Upper lobe of right lung (tissue), 1 donor: ENCODE data around the gene YKT6. TPM values are rescaled to one million over a fixed set of nuclear protein-coding genes. Genes with fewer than 3 reads are reported as not detected.

Source experiments
- ATAC-seq: fragments of 200-7000 bp; cut with Tn5 transposase; one replicate; pipeline ENCODE4 v1.9.1; 2020; ENCODE audit warnings: mild to moderate bottlenecking, moderate library complexity
- DNase-seq: peaks from one replicate; pipeline ENCODE4 v3.0.0-alpha.2; 2020
- H3K27ac ChIP-seq: fragments of 200-600 bp; one replicate; pipeline ENCODE4 v1.8.0; 2022
- H3K27me3 ChIP-seq: fragments of 200-600 bp; one replicate; pipeline ENCODE4 v1.8.0; 2022; ENCODE audit warnings: mild to moderate bottlenecking
- H3K36me3 ChIP-seq: fragments of 200-600 bp; one replicate; pipeline ENCODE4 v1.8.0; 2022
- H3K4me1 ChIP-seq: fragments of 200-600 bp; one replicate; pipeline ENCODE4 v1.8.0; 2022
- H3K4me3 ChIP-seq: fragments of 200-600 bp; one replicate; pipeline ENCODE4 v1.8.0; 2022; ENCODE audit warnings: mild to moderate bottlenecking
- H3K9me3 ChIP-seq: fragments of 200-600 bp; one replicate; pipeline ENCODE4 v1.8.0; 2022
- CTCF ChIP-seq: fragments of 200-600 bp; IDR thresholded peaks from one replicate; pipeline ENCODE4 v1.8.0; 2022; ENCODE audit warnings: antibody characterized with exemption
- intact Hi-C: fragments of 100-400 bp; cut with DNase I; formaldehyde crosslinking; loops from one replicate; pipeline ENCODE4 v1.11.0; 2022
- total RNA-seq: library from RNA; stranded (reverse); fragmentation: NEBNext Ultra II Directional; extraction: Animal tissue kit (Norgen Biotek cat#: 25700); gene quantifications from one replicate; pipeline ENCODE4 v1.2.1, GENCODE V29; 2021
- donor health status: DM: no; HTN: yes; CAD: no; lungs with severe emphysema.

Gene YKT6
- total RNA-seq, 1 donor from 2014 or later: 54.7 TPM

GRCh38 chr7:44244282-44244681 lies 43.5 kb downstream of the YKT6 start:
- ATAC-seq: peak; percentile 3
- Histone ChIP-seq H3K27me3 (no peaks in the 10 kb centered on the region), H3K4me1 (peaks cover 5% of the 10 kb centered on the region), H3K9me3 (no peaks in the 10 kb centered on the region), H3K27ac (no peak overlapping the region), H3K4me3 (no peak overlapping the region), H3K36me3 (no peaks in the 10 kb centered on the region)
- intact Hi-C loops: no loop called here
- TF ChIP-seq CTCF: peak; percentile 41
- DNase-seq: no peak

GRCh38 chr7:44246396-44247113 lies 45.8 kb downstream of the YKT6 start:
- DNase-seq (no peak), ATAC-seq (no peak)
- H3K36me3 ChIP-seq: no peaks in the 10 kb centered on the region
- H3K9me3 ChIP-seq: no peaks in the 10 kb centered on the region
- intact Hi-C loops: no loop called here
- H3K4me3 ChIP-seq: no peak overlapping the region
- H3K27ac ChIP-seq: no peak overlapping the region
- TF ChIP-seq CTCF: no peak
- no peaks in the 10 kb centered on the region for H3K4me1 ChIP-seq
- no peaks in the 10 kb centered on the region for H3K27me3 ChIP-seq

- H3K27ac ChIP-seq: no peak overlapping the region
- intact Hi-C loops: no loop called here
- no peaks in the 10 kb centered on the region for H3K9me3 ChIP-seq
- DNase-seq: no peak
- no peaks in the 10 kb centered on the region for H3K4me1 ChIP-seq
- no peaks in the 10 kb centered on the region for H3K36me3 ChIP-seq
- no peak overlapping the region for H3K4me3 ChIP-seq
- no peak for ATAC-seq
- no peaks in the 10 kb centered on the region for H3K27me3 ChIP-seq
- TF ChIP-seq CTCF: no peak
Observed at GRCh38 chr7:44247868-44248651, 47.3 kb downstream of the YKT6 start.

- ATAC-seq (no peak), DNase-seq (no peak)
- no peak for TF ChIP-seq CTCF
Observed at GRCh38 chr7:44249639-44250234, 49.0 kb downstream of the YKT6 start.

GRCh38 chr7:44251269-44251668 lies 50.5 kb downstream of the YKT6 start:
- no peaks in the 10 kb centered on the region for H3K36me3 ChIP-seq
- no peak overlapping the region for H3K4me3 ChIP-seq
- no peak for ATAC-seq
- H3K9me3 ChIP-seq: no peaks in the 10 kb centered on the region
- no peaks in the 10 kb centered on the region for H3K27me3 ChIP-seq
- no peak for TF ChIP-seq CTCF
- DNase-seq: no peak
- H3K27ac ChIP-seq: no peak overlapping the region
- H3K4me1 ChIP-seq: no peaks in the 10 kb centered on the region
- intact Hi-C loops: no loop called here

More at GRCh38 chr7:44249639-44250234, 49.0 kb downstream of the YKT6 start:
- Histone ChIP-seq H3K4me3 (no peak overlapping the region), H3K36me3 (no peaks in the 10 kb centered on the region), H3K4me1 (no peaks in the 10 kb centered on the region), H3K27me3 (no peaks in the 10 kb centered on the region), H3K27ac (no peak overlapping the region), H3K9me3 (no peaks in the 10 kb centered on the region)
- intact Hi-C loops: no loop called here
